SU-DHL-6 (cell line): ENCODE measurements around the gene SFI1.
"Not testable (repeated sequence)": the region's sequence is repeated elsewhere in the genome, so short reads cannot be mapped to it uniquely, and the experiment has no call there.

ENCODE experiments used
- H2AFZ ChIP-seq: fragments of 200-600 bp; sonication (generic); 2 replicates; pipeline ENCODE4 v1.6.1; 2014; ENCODE audit warnings: low read depth, mild to moderate bottlenecking, moderate library complexity, mixed read lengths, antibody characterized with exemption, low read length; ENCODE audit not compliant: severe bottlenecking
- H3F3A ChIP-seq: fragments of 200-600 bp; shearing (Covaris generic); 2 replicates; pipeline ENCODE4 v1.6.0; 2016; ENCODE audit warnings: antibody characterized with exemption, mild to moderate bottlenecking; ENCODE audit not compliant: insufficient read depth
- H3K27ac ChIP-seq: fragments of 200-600 bp; sonication (generic); 2 replicates; pipeline ENCODE4 v1.5.1; 2016; ENCODE audit warnings: low read depth, mild to moderate bottlenecking, low read length, moderate library complexity, mixed read lengths
- H3K27me3 ChIP-seq: fragments of 200-600 bp; sonication (generic), shearing (Covaris generic); 2 replicates; pipeline ENCODE4 v1.6.0; 2014; ENCODE audit warnings: mild to moderate bottlenecking, low read length
- H3K36me3 ChIP-seq: fragments of 200-600 bp; sonication (generic); 2 replicates; pipeline ENCODE4 v1.6.1; 2014; ENCODE audit warnings: mild to moderate bottlenecking, low read length, mixed read lengths
- H3K4me2 ChIP-seq: fragments of 300-600, 200-600 bp; shearing (Covaris generic), sonication (generic); 2 replicates; pipeline ENCODE4 v1.6.0; 2014; ENCODE audit warnings: low read length, low read depth, mild to moderate bottlenecking; ENCODE audit not compliant: poor library complexity, severe bottlenecking
- H3K4me3 ChIP-seq: fragments of 200-600 bp; sonication (generic); 2 replicates; pipeline ENCODE4 v1.5.1; 2014; ENCODE audit warnings: antibody characterized with exemption, low read length, mild to moderate bottlenecking, mixed read lengths; ENCODE audit not compliant: insufficient read depth, poor library complexity, severe bottlenecking
- H3K79me2 ChIP-seq: fragments of 200-600 bp; sonication (generic); 2 replicates; pipeline ENCODE4 v1.6.1; 2014; ENCODE audit warnings: mild to moderate bottlenecking, low read length, moderate library complexity; ENCODE audit not compliant: insufficient read depth
- H3K9ac ChIP-seq: fragments of 200-600 bp; sonication (generic); 2 replicates; pipeline ENCODE4 v1.7.0; 2014; ENCODE audit warnings: mild to moderate bottlenecking, low read length
- H3K9me2 ChIP-seq: fragments of 200-600 bp; sonication (generic); replicated peaks from 2 replicates; pipeline ENCODE4 v1.6.1; 2014; ENCODE audit warnings: low read length; ENCODE audit not compliant: insufficient read depth
- H3K9me3 ChIP-seq: fragments of 200-600 bp; sonication (generic); 2 replicates; pipeline ENCODE4 v1.6.1; 2014; ENCODE audit warnings: low read length, mixed read lengths; ENCODE audit not compliant: insufficient read depth
- H4K20me1 ChIP-seq: fragments of 200-600 bp; sonication (generic); 2 replicates; pipeline ENCODE4 v1.6.1; 2014; ENCODE audit warnings: low read depth, mild to moderate bottlenecking, antibody characterized with exemption, low read length, moderate library complexity, mixed read lengths
- CTCF ChIP-seq: fragments of 200-600 bp; sonication (generic); IDR thresholded peaks from one replicate; pipeline ENCODE4 v1.5.1; 2017; ENCODE audit warnings: antibody characterized with exemption, mild to moderate bottlenecking, low read length, moderate library complexity; ENCODE audit not compliant: insufficient read depth, poor library complexity, severe bottlenecking
- EZH2phosphoT487 ChIP-seq: fragments of 200-600 bp; sonication (generic), shearing (Covaris generic); conservative IDR thresholded peaks from 2 replicates; pipeline ENCODE4 v1.6.1; 2018; ENCODE audit warnings: mild to moderate bottlenecking, antibody characterized with exemption, low read length, moderate library complexity, mixed read lengths

Gene SFI1

GRCh38 chr22:31585161-31585859 is 89.0 kb downstream of the SFI1 start:
- TF ChIP-seq CTCF (no peak), EZH2phosphoT487 (no peak)
- H3K4me2 ChIP-seq, result no peak overlapping the region

GRCh38 chr22:31586137-31586920 is 90.0 kb downstream of the SFI1 start:
- H3K4me2 ChIP-seq, result no peak overlapping the region
- H2AFZ ChIP-seq, result no peak overlapping the region
- no peaks in the 10 kb centered on the region for H3K9me3 ChIP-seq
- H3K9ac ChIP-seq, result no peak overlapping the region
- no peaks in the 10 kb centered on the region for H3K9me2 ChIP-seq
- no peak overlapping the region for H3K4me3 ChIP-seq
- H4K20me1 ChIP-seq, result no peaks in the 10 kb centered on the region
- no peak for TF ChIP-seq CTCF
- no peak for TF ChIP-seq EZH2phosphoT487
- peaks cover 14% of the 10 kb centered on the region; the same call in 1 of the 2 replicates for H3K36me3 ChIP-seq
- no peaks in the 10 kb centered on the region for H3K27me3 ChIP-seq
- H3K27ac ChIP-seq, result no peak overlapping the region
- H3K79me2 ChIP-seq, result no peaks in the 10 kb centered on the region
- H3F3A ChIP-seq, result no peaks in the 10 kb centered on the region

More at GRCh38 chr22:31585161-31585859, 89.0 kb downstream of the SFI1 start:
- Histone ChIP-seq H3K4me3 (no peak overlapping the region), H3K9me2 (no peaks in the 10 kb centered on the region), H3F3A (no peaks in the 10 kb centered on the region), H3K9ac (no peak overlapping the region), H2AFZ (no peak overlapping the region), H3K27me3 (no peaks in the 10 kb centered on the region), H4K20me1 (no peaks in the 10 kb centered on the region), H3K27ac (no peak overlapping the region), H3K36me3 (peaks cover 14% of the 10 kb centered on the region; the same call in 1 of the 2 replicates), H3K9me3 (no peaks in the 10 kb centered on the region), H3K79me2 (no peaks in the 10 kb centered on the region)

GRCh38 chr22:31588970-31589675 is 92.8 kb downstream of the SFI1 start:
- Histone ChIP-seq H4K20me1 (no peaks in the 10 kb centered on the region), H3F3A (no peaks in the 10 kb centered on the region), H3K9me3 (no peaks in the 10 kb centered on the region), H3K27ac (no peak overlapping the region), H3K9me2 (no peaks in the 10 kb centered on the region), H3K36me3 (peaks cover 14% of the 10 kb centered on the region; the same call in 1 of the 2 replicates), H3K4me2 (no peak overlapping the region), H3K79me2 (no peaks in the 10 kb centered on the region), H3K9ac (no peak overlapping the region), H2AFZ (no peak overlapping the region), H3K4me3 (no peak overlapping the region), H3K27me3 (no peaks in the 10 kb centered on the region)
- no peak for TF ChIP-seq CTCF
- no peak for TF ChIP-seq EZH2phosphoT487

- not testable (repeated sequence) for H3K27ac ChIP-seq, H3K79me2 ChIP-seq, H3K9me3 ChIP-seq, H3K9me2 ChIP-seq, H4K20me1 ChIP-seq, H2AFZ ChIP-seq, H3K4me2 ChIP-seq, H3K4me3 ChIP-seq, H3K27me3 ChIP-seq, H3K9ac ChIP-seq, H3F3A ChIP-seq
- H3K36me3 ChIP-seq, result peaks cover 11% of the 10 kb centered on the region; the same call in 1 of the 2 replicates
Measured at GRCh38 chr22:31590161-31590560, 93.8 kb downstream of the SFI1 start.
